ENCODE measurements around the gene SEPTIN8.

SEPTIN8 gene, protein sequence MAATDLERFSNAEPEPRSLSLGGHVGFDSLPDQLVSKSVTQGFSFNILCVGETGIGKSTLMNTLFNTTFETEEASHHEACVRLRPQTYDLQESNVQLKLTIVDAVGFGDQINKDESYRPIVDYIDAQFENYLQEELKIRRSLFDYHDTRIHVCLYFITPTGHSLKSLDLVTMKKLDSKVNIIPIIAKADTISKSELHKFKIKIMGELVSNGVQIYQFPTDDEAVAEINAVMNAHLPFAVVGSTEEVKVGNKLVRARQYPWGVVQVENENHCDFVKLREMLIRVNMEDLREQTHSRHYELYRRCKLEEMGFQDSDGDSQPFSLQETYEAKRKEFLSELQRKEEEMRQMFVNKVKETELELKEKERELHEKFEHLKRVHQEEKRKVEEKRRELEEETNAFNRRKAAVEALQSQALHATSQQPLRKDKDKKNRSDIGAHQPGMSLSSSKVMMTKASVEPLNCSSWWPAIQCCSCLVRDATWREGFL
- total RNA-seq: 10.2 to 27.4 (median 20.0) reads per million in 17 experiments

DNA sequence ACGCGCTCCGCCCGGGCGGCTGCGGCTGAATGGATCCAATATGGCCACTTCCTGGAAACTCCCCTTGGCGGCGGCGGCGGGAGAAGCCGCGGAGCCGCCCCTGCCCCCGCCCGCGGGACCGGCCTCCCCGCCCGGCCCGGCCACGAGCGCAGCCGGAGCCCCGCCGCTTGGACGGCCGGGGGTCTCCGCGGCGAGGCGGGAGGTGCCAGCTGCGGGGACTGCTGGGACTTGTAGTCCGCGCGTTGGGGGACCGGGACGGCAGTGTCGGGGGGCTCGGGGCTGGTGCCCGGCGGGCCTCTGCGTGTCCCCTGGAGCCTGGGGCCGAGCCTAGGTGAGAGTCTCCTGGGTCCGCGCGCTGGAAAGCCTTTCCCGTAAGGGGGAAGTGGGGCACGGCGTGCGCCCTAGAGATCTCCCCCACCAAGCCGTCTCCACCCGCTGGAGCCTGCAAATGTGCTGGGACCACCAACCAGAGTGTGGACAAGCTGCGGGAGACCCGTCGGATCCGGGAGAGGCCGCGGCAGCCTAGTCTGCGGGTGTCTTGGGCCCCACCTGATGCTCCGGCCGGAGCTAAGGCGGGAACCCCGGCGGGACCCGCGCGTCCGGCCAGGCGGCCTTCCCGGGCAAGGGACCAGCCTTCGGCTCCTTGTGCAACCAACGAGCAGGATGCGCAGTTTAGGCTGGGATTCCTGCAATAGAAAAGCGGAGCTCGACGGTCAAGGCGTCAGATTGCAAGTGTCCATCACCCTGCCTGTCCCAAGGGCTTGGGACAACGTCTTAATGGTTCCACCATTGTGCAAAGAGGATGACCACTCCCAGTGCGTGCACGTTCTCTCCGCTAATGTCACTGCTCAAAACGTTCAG is at the start of gene SEPTIN8:
SEPTIN8 (minus strand) TSS at position 31 of the 861 bp plus-strand sequence. CDS start 102 bp downstream, outside the sequence.
- peak; percentile 42 to 80 (median 69) for DNase-seq

DNA sequence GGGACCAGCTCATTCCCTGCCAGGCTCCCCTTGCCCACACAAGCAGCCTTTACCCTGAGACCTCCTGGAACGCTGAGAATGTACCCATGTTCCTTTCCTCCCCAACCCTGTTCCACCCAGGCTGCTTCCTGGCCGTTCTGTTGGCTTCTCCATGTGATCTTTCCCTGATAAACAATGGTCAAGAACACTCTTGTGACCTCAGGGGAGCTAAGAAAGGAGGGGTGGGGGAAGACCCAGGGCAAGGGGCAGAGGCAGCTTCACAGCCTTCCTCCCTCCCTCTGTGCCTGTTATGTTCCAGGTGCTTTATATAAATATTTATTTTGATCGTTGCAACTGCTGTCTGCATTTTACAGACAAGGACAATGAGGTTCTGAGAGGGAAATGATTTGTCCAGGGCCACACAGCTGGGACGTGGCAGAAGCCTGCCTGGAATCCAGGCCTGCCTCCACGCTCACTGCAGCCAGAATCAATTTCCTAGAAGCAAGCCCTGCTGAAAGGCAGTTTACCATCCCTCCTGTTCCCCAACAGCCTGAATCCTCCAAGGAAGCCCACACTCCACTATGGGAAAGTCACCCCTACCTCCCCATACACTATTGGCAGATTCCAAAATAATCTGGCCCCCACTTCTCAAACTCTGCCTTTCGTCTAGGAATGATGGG is 49.5 kb upstream of the SEPTIN8 start:
- no peak for DNase-seq

DNA sequence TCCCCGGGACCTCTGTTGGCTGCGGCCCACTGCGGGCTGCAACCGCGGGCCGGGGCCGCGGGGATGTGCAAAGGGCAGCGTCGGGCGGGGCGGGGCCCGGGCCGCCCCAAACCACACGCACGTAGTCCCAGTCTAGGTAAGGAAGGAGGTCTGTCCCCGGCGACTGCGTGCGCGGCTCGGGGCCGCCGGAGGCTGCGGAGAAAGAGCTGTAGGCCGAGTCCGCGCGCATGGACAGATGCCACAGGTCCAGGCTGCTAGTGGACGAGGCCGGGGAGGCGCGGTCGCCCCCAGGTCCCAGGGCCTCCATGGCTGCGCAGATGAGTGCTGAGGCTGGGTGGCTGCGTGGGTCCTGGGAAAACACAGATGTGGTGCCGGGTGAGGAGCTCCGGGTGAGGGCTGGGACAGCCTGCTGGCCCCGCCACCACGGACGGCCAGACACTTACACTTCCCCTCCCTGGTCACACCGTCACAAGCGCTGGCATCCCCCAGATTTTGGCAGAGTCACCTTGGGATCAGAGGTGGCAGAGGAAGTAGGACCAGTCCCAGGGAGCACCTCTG is 48.9 kb upstream of the SEPTIN8 start:
- no peak for DNase-seq

DNA sequence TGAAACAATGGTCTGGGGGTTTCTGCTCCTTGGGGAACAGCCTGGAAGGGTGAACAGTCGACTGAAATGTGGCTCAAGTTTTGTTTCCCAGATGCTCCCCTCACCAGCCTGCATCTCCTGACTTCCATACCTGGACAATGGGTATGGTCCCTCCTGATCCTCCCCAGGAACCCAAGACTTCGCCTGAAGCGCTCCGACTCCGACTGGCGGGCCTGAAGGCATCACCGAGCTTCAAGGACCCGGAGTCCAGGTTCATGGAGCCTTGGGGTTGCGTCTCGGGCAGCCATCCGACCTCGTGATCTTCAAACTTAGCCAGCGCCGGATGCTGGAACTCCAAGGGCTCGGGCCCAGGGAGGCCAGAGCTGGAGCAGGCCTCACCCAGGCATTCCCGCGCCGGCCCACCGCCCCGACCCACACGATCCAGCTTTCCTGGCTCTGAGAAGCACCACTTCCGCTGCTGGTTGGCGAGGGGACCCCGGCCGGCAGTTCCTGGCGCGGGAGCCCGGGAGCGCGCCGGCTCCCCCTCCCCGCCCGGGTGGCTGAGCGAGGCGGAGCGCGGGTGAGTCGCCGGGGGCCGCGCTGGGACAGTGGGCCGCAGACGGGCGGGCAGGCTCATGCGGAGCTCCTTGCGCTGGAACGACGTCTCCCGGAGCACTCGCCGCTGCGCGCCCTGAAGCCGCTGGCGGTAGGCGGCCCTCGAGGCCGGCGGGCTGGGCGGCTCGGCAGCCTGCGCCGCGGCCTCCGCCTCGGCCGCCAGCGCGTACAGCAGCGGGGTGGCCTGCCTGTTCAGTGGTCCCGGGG is 48.2 kb upstream of the SEPTIN8 start:
- peak in 1 of 4 experiments; percentile 35 for DNase-seq

DNA sequence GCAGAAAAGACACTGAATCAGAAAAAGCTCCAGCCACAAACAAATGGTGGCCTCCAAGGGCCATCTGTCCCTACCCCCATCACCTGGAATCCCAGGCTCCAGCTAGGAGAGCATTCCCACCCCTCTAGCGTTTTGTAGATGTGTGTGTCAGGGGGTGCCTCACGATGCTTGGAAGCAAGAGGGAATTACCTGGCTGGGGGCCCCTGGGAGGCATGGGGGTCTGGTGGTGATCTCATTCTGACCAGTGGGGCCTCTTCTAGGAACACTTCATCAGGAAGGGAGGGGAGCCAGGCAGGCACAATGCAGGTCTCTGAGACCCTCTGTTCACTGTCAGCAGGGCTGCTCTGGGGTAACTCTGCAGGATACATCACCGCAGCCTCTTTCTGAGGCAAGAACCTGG is 47.4 kb upstream of the SEPTIN8 start:
- DNase-seq: no peak

DNA sequence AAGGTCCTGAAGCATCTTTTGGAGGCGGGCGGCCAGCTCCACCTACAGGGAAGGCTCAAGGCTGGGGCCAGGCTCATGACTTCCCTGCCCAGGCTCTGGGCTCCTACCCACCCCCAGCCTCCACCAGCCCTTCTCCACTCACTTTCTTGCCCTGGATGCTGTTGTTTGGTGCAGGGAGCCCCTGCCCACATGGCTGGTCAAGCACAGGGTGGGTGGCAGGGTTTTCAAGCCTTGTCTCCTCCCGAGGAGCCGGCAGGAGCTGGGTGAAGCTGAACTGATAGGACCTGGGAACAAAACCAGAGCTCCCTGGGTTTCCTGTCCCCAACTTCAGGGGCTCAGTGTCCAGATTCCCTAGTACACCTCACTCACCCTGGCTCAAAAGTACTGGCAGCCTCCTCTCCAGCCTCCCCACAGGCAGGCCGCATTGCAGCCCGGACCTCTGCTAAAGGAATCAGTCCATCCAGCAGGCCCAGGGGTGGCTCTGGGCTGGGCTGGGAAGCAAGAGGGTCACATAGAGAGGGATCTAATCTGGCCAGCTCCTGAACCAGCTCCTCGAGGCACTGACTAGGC is 46.5 kb upstream of the SEPTIN8 start:
- DNase-seq: no peak

DNA sequence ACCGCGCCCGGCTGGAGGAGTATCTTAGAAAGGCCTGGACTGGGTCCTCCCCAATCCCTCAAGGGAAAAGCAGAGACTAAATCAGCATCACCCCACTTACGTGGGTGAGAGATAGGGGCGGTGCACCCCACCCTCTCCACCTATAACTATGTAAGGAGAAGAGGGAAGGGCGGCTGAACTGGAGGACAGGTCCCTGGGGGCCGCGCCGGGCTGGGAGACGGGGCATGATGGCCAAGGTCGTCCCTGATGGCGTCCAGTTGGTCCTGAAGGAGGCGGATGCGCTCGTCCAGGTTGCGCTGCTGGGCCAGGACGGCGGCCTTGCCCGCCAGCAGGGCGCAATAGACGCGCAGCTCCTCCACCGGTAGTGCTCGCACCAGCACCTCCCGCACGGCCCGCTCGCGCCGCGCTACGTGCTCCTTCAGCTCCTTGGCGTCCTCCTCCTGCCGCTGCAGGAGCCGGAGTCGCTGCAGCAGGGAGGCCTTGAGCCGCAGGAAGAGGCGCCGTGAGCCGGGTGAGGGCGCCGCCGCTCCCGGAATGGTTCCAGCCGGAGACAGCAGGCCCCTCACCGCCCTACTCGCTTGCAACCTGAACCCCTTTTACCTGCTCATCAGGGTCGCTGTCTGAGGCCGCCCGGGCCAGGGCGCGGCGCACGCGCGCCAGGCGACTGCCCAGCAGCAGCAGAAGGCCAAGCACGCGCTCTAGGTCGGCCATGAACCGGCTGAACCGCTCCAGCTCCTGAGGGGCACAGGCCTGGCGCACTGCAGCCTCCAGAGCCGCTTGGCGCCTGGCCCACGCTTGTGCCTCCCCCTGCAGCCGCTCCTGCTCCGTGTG is 45.8 kb upstream of the SEPTIN8 start:
- no peak for DNase-seq

DNA sequence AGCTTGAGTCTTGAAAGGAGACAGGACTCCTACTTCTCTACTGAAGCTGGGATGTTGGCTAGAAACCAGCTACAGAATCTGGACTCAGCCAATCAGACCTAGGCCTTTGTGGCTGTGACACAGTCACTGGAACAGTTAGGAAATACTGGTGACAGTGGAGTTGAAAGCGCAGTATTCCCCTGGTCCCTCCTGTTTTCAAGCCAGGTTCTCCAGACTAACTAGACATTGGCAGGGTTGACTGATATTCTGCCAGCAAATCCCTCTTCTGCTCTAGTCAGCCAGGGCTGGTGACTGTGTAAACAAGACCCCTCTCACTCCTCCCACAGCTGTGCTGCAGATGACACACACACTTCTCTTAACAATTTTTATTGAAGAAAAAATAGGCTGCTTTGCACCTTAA is 44.8 kb upstream of the SEPTIN8 start:
- DNase-seq: no peak

DNA sequence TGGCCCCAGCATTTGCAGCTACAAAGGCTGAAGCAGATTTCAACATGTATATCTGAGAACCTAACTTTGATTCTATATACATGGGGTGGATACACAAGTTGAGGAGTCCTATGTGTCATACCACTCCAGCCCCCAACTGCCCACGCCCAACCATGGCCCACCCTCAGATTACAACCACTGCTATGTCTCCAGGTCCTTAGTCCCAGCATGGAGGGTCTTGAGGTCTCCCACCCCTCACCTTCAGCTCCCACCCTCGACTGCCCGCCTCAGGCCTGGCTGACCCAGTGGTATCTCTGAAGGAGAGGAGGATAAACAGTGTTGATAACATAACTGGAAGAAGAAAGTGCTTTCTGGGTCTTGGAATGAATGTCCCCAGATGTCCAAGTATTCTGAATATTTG is 44.3 kb upstream of the SEPTIN8 start:
- no peak for DNase-seq

DNA sequence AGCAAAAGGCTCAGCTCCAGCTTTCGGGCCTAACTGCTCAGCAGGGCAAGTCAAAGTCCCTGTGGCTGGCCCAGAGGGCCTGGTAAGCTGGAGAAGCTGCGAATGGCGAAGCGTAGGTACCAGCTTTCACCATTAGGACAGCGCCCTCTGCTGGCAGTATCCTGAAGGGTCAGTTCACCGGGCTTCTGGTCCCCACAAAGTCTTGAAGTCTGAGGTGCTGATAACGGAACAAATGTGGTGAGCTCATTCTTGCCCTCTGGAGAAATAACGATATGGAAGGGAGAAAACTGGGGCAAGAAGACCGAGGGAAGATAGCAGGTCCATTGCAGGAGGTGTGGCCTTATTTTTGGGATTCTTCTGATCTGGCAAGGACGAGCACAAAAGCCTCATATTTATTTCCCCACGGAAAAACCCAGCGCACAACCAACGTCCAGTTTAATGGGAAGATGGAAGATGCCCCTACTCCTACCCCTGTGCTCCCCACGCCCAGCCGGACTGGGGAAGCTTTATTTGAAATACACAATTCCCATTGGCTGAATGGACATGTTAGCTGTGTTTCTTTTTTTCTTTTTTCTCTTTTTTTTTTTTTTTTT is 43.2 kb upstream of the SEPTIN8 start:
- peak; percentile 93 to 96 (median 94) for DNase-seq

DNA sequence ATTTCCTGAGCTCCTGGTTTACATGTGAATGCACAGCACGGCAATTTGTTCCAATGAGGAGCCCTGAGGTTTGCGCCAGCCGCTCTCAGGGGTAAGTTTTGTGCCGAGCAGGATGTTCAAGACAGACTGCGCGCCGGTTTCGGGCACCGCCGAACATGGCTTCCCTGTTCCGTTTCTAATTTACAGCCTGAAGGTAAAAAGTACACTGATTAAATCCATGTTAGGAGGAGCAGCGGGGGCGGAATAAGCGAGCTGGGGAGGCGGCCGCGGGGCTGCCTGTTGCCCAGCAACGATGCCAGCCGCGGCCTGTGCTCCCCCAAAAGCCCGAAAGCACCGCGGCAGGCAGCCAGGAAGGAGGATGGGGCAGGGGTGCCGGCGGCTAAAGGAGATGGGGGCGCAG is 42.4 kb upstream of the SEPTIN8 start:
- no peak for DNase-seq

DNA sequence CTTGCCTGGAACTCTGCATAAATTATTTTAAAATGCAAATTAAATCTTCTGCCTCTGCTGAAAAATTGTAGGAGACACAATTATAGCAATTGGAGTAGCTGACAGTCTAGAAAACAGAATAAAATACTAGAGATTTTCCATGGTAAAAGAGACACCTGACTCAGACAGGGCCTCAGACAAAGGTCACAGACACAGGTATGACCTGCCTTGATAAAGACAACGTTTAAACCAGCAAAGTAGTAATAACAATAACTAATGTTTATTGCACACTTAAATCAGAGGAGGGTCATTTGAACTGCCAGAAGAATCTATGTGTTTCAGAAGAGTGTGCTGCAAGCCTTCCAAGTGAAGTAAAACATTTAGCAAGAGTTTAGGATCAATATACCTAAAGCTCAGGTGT is 40.0 kb upstream of the SEPTIN8 start:
- no peak for DNase-seq

DNA sequence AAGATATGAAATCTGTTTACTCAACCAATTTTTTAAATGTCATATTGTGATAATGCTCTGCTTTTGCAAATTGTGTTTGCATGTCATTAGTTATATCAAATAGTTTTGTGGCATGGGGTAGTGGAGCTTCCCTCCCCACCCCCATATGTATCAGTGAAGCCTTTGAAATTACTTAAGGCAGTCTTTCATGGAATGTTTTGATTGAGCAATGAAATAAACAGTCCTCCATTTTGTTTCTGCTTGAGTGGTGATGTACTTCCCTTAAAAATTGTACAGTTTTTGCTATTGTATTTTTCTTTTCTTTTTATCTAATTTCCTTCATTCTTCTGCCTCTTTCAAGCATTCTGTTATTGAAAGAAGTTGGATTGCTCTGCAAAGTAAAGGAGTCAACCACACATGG is 39.5 kb upstream of the SEPTIN8 start:
- DNase-seq: no peak

DNA sequence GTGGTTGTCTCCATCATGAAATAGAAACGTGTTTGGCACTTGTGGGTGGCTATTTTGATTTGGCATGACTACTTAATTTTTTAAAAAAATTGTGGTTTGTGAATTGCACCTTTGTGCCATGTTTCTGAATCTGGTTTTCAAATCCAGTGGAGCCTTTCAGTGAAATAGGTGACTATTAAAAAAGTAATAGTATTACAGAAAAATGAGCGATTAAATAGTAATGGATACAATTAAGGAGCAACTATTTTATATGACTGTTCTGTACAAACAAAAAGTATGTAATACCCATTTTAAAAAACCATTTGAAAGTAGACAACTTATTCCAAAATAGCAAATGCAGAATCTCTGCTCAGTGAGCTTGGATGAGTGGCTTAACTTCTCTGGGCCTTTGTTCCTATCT is 39.0 kb upstream of the SEPTIN8 start:
- DNase-seq: no peak

DNA sequence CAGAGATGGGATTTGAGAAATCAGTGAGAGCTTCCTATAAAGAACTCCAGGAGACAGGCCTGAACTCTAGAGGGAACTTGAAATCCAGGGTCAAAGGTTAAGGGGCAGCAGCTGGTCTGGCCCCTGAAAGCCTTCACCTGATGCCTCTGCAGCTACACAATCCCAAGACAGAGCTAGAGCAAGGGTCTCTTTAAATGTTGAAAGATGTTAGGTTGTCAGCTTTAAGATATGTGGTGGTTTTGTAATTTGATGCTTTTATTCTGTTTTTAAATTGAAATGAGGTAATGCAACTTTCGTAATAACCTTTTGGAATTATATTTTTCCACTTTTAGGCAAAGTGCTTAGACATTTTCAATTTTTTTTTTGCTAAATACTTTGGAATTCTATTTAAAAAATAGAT is 38.4 kb upstream of the SEPTIN8 start:
- DNase-seq: no peak

DNA sequence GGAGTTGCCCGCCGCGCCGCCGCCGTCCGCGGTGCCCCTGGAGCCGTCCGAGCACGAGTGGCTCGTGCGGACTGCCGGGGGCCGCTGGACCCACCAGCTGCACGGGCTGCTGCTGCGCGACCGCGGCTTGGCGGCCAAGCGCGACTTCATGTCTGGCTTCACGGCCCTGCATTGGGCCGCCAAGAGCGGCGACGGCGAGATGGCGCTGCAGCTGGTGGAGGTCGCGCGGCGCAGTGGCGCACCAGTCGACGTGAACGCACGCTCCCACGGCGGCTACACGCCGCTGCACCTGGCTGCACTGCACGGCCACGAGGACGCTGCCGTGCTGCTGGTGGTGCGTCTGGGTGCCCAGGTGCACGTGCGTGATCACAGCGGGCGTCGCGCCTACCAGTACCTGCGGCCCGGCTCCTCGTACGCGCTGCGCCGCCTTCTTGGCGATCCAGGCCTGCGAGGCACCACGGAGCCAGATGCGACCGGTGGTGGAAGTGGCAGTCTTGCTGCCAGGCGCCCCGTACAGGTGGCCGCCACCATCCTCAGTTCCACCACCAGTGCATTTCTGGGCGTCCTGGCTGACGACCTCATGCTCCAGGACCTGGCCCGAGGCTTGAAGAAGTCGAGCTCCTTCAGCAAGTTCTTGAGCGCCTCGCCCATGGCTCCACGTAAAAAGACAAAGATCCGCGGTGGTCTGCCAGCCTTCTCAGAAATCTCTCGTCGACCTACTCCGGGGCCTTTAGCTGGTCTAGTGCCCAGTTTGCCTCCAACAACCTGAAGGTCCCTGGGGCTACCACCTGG is 37.7 kb upstream of the SEPTIN8 start:
- DNase-seq: no peak

DNA sequence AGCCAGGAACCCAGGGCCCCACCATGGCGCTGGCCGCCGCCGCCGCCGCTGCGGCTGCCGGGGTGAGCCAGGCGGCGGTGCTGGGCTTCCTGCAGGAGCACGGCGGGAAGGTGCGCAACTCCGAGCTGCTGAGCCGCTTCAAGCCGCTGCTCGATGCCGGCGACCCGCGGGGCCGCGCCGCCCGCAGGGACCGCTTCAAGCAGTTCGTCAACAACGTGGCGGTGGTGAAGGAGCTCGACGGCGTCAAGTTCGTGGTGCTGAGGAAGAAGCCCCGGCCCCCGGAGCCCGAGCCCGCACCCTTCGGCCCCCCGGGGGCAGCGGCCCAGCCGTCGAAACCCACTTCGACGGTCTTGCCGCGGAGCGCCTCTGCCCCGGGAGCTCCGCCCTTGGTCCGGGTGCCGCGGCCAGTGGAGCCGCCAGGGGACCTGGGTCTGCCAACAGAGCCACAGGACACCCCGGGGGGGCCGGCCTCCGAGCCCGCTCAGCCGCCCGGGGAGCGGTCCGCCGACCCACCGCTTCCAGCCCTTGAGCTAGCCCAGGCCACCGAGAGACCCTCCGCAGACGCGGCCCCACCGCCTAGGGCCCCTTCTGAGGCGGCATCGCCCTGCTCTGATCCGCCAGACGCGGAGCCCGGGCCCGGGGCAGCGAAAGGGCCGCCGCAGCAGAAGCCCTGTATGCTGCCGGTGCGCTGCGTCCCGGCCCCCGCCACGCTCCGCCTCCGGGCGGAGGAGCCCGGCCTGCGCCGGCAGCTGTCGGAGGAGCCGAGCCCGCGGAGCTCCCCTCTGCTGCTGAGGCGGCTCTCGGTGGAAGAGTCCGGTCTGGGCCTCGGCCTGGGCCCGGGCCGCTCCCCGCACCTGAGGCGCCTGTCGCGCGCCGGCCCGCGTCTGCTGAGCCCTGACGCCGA is 36.8 kb upstream of the SEPTIN8 start:
- peak in 3 of 4 experiments; percentile 14 to 40 (median 25) for DNase-seq
